GM13976 (cell line): ENCODE results near the gene ZNF385D.
"Not testable (repeated sequence)": the region's sequence is repeated elsewhere in the genome, so short reads cannot be mapped to it uniquely, and the experiment has no call there.

Experiments used
- DNase-seq: peaks from one replicate; pipeline ENCODE4 v3.0.0; 2012; ENCODE audit warnings: low spot score
- in situ Hi-C: fragments of 300-500 bp; cut with MboI; formaldehyde crosslinking; loops from one replicate; pipeline ENCODE4 v1.12.0; 2022; ENCODE audit warnings: low sequenced_read_pairs, mixed read lengths, inconsistent platforms; ENCODE audit not compliant: unreplicated experiment
- TF ChIP-seq, protein P1 (sequence below): IDR thresholded peaks from 2 replicates; pipeline ENCODE4 v1.5.1; 2012; ENCODE audit warnings: borderline replicate concordance, mild to moderate bottlenecking; ENCODE audit not compliant: insufficient read depth; ENCODE audit errors: extremely low read depth, missing control alignments, control extremely low read depth

ZNF385D gene

DNA sequence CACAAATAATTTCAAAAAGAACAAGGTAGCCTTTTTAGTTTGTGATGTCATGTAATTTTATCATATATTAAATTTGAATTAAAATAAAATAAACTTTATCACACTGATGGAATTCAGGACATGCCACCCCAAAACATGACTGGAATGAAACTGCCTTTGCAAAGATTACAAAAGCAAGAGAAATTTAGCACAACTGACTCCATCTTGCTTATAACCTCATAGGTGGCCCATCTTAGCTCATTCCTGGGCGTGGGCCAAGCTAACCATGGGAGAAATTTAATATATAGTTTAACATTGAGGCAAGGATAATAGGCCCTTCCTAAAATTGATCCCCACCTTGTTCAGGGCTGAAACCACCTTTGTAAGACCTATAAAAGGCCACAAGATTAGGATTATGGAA is 235.6 kb downstream of the ZNF385D start:
- in situ Hi-C loops = no loop called here
- no peak for DNase-seq
- TF ChIP-seq, protein P1, sequence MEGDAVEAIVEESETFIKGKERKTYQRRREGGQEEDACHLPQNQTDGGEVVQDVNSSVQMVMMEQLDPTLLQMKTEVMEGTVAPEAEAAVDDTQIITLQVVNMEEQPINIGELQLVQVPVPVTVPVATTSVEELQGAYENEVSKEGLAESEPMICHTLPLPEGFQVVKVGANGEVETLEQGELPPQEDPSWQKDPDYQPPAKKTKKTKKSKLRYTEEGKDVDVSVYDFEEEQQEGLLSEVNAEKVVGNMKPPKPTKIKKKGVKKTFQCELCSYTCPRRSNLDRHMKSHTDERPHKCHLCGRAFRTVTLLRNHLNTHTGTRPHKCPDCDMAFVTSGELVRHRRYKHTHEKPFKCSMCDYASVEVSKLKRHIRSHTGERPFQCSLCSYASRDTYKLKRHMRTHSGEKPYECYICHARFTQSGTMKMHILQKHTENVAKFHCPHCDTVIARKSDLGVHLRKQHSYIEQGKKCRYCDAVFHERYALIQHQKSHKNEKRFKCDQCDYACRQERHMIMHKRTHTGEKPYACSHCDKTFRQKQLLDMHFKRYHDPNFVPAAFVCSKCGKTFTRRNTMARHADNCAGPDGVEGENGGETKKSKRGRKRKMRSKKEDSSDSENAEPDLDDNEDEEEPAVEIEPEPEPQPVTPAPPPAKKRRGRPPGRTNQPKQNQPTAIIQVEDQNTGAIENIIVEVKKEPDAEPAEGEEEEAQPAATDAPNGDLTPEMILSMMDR = no peak

DNA sequence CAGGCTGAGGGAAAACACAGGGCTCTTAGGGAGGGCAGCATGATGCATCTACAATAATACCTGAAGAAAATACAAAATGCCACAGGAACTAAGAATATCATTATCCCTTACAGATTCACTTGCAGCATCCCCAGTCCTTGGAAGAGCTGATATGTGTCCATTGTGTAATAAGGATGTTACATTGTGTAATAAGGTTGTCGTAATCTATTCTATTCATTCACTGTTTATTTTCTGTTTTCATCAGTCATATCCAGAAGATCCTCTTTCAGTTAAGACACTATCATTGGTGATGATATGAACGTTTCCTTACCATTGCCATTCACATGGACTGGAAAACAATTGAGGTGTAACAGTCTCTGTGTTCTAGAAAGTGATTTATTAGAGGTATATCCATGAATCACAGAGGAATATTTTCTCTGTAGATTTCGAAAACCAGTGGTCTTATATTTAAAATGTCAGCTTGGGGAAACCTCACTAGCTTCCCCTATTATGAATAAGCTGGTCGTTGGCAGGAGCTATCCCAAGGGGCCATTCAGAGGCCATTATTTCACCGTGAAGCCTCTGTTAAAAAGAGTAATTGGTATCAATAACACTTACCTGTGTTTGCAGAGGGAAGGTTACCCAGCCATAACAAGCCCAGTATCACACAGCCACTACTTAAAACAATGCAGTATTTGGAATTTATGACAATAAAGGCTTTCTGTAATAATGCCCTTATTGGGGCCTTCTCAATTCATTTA is 241.1 kb downstream of the ZNF385D start:
- no peak for DNase-seq
- TF ChIP-seq, protein P1 = no peak
- in situ Hi-C loops = no loop called here

GRCh38 chr3:21508246-21508645 is 242.8 kb downstream of the ZNF385D start:
- DNase-seq = no peak
- in situ Hi-C loops = no loop called here
- TF ChIP-seq, protein P1 = no peak

GRCh38 chr3:21505711-21506460 is 245.1 kb downstream of the ZNF385D start:
- TF ChIP-seq, protein P1 = no peak
- DNase-seq = no peak
- in situ Hi-C loops = no loop called here

GRCh38 chr3:21502656-21503055 is 248.4 kb downstream of the ZNF385D start:
- TF ChIP-seq, protein P1 = no peak
- in situ Hi-C loops = no loop called here
- no peak for DNase-seq

DNA sequence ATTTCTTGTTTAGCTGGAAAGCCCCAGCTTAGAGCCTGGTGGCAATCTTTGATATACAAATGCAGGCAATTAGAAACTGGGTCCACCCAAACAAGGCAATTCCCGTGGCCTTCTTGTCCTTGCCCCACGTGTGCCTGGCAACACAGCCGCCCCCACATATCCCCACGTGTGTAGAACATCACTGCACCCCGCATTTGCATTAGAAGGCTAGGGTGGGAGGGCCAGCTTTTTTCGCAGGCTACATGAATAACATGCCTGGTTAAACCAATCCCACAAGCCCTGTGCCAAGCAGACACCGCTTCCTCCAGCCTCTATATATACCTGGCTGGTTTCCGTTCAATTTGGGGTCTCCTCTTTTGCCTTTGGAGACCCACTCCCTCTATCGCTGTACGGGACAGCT is 250.2 kb downstream of the ZNF385D start:
- in situ Hi-C loops = no loop called here
- DNase-seq = no peak
- TF ChIP-seq, protein P1 = no peak

DNA sequence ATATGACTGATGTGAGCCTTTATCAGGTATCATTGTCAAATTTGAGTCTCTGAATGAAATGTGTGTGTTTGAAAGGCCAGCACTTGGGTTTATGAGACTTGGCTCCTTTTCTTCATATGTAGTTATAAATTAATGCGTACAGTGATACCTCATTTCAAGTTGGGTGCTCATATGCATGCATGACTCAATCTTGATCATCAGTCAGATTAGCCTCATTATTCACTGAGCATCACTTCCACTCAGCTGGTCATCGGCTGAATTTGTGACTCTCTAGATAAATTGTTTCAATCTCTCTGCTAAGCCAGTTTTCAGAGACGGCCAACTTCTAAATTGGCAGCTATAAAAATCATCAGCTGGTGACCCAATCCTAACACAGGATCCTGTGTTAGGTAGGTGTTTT is 260.3 kb downstream of the ZNF385D start:
- DNase-seq, in situ Hi-C loops: not testable (repeated sequence)
